SK-N-SH (cell line): ENCODE results near the gene SLC25A17. TPM values are rescaled to one million over a fixed set of nuclear protein-coding genes. Genes with fewer than 3 reads are reported as not detected.

ENCODE experiments used
- polyA plus RNA-seq, 3 experiments: library from polyadenylated mRNA; depleted of rRNA; stranded (reverse); fragments of >200 nt; gene quantifications; 2 replicates each; pipeline ENCODE4 v1.2.3, GENCODE V29; 2012
- small RNA-seq, 7 experiments: library from RNA; depleted of rRNA; stranded (forward); fragments of <200 nt; gene quantifications; one replicate each; pipeline ENCODE3, GENCODE V24; 2012

SLC25A17 gene
- polyA plus RNA-seq, 1 of the 3 experiments (the other 2 are of a cell fraction) = 11.1 TPM

Small RNAs within 50 kb of the gene (small RNA-seq; reads per million reads assigned to genes)
- gene JTBP1 (0 reads per million in 7 experiments), gene MIR4766 (0 to 14.0 (median 3.3) reads per million in 7 experiments)

Other genes starting within 250 kb of the SLC25A17 start
- 2.9 and 5.8 TPM in 2 replicates for gene MRTFA, start 182.6 kb downstream of the SLC25A17 start, polyA plus RNA-seq (2012; rRNA removed)
- 0.33 and 0.55 TPM in 2 replicates for gene MCHR1, start 139.9 kb downstream of the SLC25A17 start, polyA plus RNA-seq (2012; rRNA removed)
- gene ST13, start 37.3 kb upstream of the SLC25A17 start, polyA plus RNA-seq (2012; rRNA removed) = 66.0 and 72.3 TPM in 2 replicates
- gene XPNPEP3, start 37.8 kb upstream of the SLC25A17 start, polyA plus RNA-seq (2012; rRNA removed) = 8.6 and 10.7 TPM in 2 replicates
- not detected in 2 replicates for gene DNAJB7, start 42.8 kb upstream of the SLC25A17 start, polyA plus RNA-seq (2012; rRNA removed)
- 51.2 and 53.7 TPM in 2 replicates for gene RBX1, start 132.0 kb upstream of the SLC25A17 start, polyA plus RNA-seq (2012; rRNA removed)